A673 (cell line): ENCODE measurements around the gene VAMP5. TPM values are rescaled to one million over a fixed set of nuclear protein-coding genes. Genes with fewer than 3 reads are reported as not detected.

ENCODE experiments used
- BruUV-seq: library from RNA; stranded (reverse); fragments of 400-500 nt; replicated peaks from 2 replicates; lab custom pipeline; 2021; lab: Mats Ljungman, UMichigan
- CTCF ChIA-PET: fragments of 300-600 bp; sonication (Branson Sonifier 250); formaldehyde crosslinking; loops from one replicate; lab custom pipeline; 2022; ENCODE audit warnings: antibody characterized with exemption; lab: Charles Lee
- POLR2A ChIA-PET: fragments of 300-600 bp; sonication (Branson Sonifier 250); formaldehyde crosslinking; loops from one replicate; lab custom pipeline; 2022; ENCODE audit warnings: antibody characterized with exemption; ENCODE audit not compliant: low non-redundant PET; lab: Charles Lee
- DNase-seq: peaks from one replicate; pipeline ENCODE4 v3.0.0-alpha.2; 2015; ENCODE audit warnings: low spot score
- H3K27ac ChIP-seq: fragments of 200-600 bp; sonication (generic); 2 replicates; pipeline ENCODE4 v1.5.1; 2016; ENCODE audit warnings: mixed run types, low read depth, mild to moderate bottlenecking, mixed read lengths, antibody characterized with exemption, low read length; ENCODE audit not compliant: poor library complexity, severe bottlenecking
- H3K27me3 ChIP-seq: fragments of 200-600 bp; sonication (generic); replicated peaks from 2 replicates; pipeline ENCODE4 v1.6.1; 2017; ENCODE audit warnings: mixed run types, low read depth, mild to moderate bottlenecking, mixed read lengths, antibody characterized with exemption, low read length; ENCODE audit not compliant: insufficient read depth, poor library complexity
- H3K36me3 ChIP-seq: fragments of 200-600 bp; sonication (generic); 2 replicates; pipeline ENCODE4 v1.6.1; 2016; ENCODE audit warnings: mixed run types, mild to moderate bottlenecking, mixed read lengths, antibody characterized with exemption, low read length; ENCODE audit not compliant: insufficient read depth, poor library complexity, severe bottlenecking
- H3K4me1 ChIP-seq: fragments of 200-600 bp; sonication (generic); 2 replicates; pipeline ENCODE4 v1.6.1; 2017; ENCODE audit warnings: mixed run types, mild to moderate bottlenecking, mixed read lengths, antibody characterized with exemption, low read length; ENCODE audit not compliant: insufficient read depth, poor library complexity, severe bottlenecking
- H3K4me3 ChIP-seq: fragments of 200-600 bp; sonication (generic); 2 replicates; pipeline ENCODE4 v1.5.1; 2016; ENCODE audit warnings: low read depth, mixed run types, mild to moderate bottlenecking, mixed read lengths, low read length; ENCODE audit not compliant: poor library complexity, severe bottlenecking
- H3K9me3 ChIP-seq: fragments of 200-600 bp; sonication (generic); 2 replicates; pipeline ENCODE4 v1.6.1; 2016; ENCODE audit warnings: mixed run types, low read depth, mild to moderate bottlenecking, mixed read lengths, antibody characterized with exemption, low read length; ENCODE audit not compliant: poor library complexity, severe bottlenecking
- CTCF ChIP-seq: fragments of 300-800, 200-600 bp; sonication (generic); conservative IDR thresholded peaks from 2 replicates; pipeline ENCODE4 v1.5.1; 2017; ENCODE audit warnings: low read depth, mild to moderate bottlenecking, antibody characterized with exemption, low read length, moderate library complexity, mixed read lengths
- EZH2 ChIP-seq: fragments of 200-600 bp; sonication (generic); IDR thresholded peaks from 2 replicates; pipeline ENCODE4 v1.6.1; 2017; ENCODE audit warnings: borderline replicate concordance, low read depth, mild to moderate bottlenecking, mixed read lengths, antibody characterized with exemption, low read length; ENCODE audit not compliant: poor library complexity, severe bottlenecking
- intact Hi-C: fragments of 100-400 bp; cut with micrococcal nuclease; formaldehyde crosslinking; loops from one replicate; pipeline ENCODE4 v1.10.0; 2022; ENCODE audit not compliant: unreplicated experiment
- total RNA-seq: library from RNA; stranded (reverse); gene quantifications from 2 replicates; pipeline ENCODE4 v1.2.3, GENCODE V29; 2021

The VAMP5 gene
- total RNA-seq, 1 experiment from 2014 or later, result 2.1 TPM

DNA sequence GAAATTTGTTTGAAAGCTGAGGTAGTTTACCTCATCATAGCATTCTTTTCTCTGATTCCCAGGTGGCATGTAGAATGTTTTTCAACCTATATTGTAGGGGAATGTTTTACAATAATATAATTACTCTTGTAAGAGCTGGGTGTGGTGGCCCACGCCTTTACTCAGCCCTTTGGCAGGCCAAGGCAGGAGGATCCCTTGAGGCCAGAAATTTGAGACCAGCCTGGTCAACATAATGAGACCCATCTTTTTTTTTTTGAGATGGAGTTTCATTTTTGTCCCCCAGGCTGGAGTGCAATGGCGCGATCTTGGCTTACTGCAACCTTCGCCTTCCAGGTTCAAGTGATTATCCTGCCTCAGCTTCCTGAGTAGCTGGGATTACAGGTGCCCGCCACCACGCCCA, 35.4 kb downstream of the VAMP5 start:
- no peak overlapping the region for H3K27ac ChIP-seq
- peaks cover 51% of the 10 kb centered on the region for H3K36me3 ChIP-seq
- no peak overlapping the region for H3K4me3 ChIP-seq
- ChIA-PET CTCF (no interaction called here), POLR2A (no interaction called here)
- no peak for DNase-seq
- BruUV-seq, result no TSS peak
- H3K4me1 ChIP-seq, result peaks cover 7% of the 10 kb centered on the region
- H3K9me3 ChIP-seq, result no peaks in the 10 kb centered on the region
- intact Hi-C loops, result no loop called here
- H3K27me3 ChIP-seq, result no peaks in the 10 kb centered on the region
- TF ChIP-seq EZH2 (no peak), CTCF (no peak)

DNA sequence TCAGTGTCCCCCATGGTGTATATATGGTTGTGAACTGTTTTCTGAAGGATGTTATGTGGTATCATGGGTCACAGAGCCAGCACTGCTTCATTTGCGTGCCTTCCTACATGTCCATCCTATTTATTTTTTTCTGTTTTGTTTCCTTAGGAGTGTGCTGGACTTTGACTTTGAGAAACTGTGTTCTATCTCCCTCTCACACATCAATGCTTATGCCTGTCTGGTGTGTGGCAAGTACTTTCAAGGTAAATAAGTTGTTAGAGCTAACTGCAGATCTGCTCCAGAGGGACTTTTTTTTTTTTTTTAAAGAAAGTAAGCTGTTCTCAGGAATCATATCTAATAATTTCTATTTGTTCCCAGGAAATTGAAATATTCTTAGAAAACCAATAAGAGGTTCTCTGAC, 37.1 kb downstream of the VAMP5 start:
- TF ChIP-seq EZH2 (no peak), CTCF (no peak)
- intact Hi-C loops, result no loop called here
- Histone ChIP-seq H3K4me1 (peaks cover 7% of the 10 kb centered on the region), H3K27ac (no peak overlapping the region), H3K27me3 (no peaks in the 10 kb centered on the region), H3K36me3 (peaks cover 65% of the 10 kb centered on the region), H3K4me3 (no peak overlapping the region), H3K9me3 (no peaks in the 10 kb centered on the region)
- ChIA-PET CTCF (interaction anchor here (2.0 kb wide), 1 partner anchor 16 kb away, joined by 6 read pairs; no protein-coding TSS in a partner anchor), POLR2A (no interaction called here)
- BruUV-seq, result no TSS peak
- no peak for DNase-seq

GRCh38 chr2:85623991-85624390, 39.8 kb downstream of the VAMP5 start:
- no peak for TF ChIP-seq EZH2
- no peak for TF ChIP-seq CTCF

More at GRCh38 chr2:85623991-85624390, 39.8 kb downstream of the VAMP5 start:
- no TSS peak for BruUV-seq
- intact Hi-C loops, result no loop called here
- H3K4me3 ChIP-seq, result no peak overlapping the region
- peaks cover 90% of the 10 kb centered on the region for H3K36me3 ChIP-seq
- H3K27ac ChIP-seq, result no peak overlapping the region
- no peak for DNase-seq
- CTCF ChIA-PET, result no interaction called here
- H3K4me1 ChIP-seq, result no peaks in the 10 kb centered on the region
- POLR2A ChIA-PET, result no interaction called here
- no peaks in the 10 kb centered on the region for H3K27me3 ChIP-seq
- H3K9me3 ChIP-seq, result no peaks in the 10 kb centered on the region
